Measurements from ENCODE around the gene DPH1.

The DPH1 gene

GRCh38 chr17:2057175-2057759 lies 27.3 kb downstream of the DPH1 start:
- DNase-seq (ENCODE audit: low read depth): no peak
- TF ChIP-seq CTCF (IDR thresholded peaks at IDR 0.05; ENCODE audit: control insufficient read depth, insufficient read depth, low read depth, low read length, missing control alignments): no peak
- H3K4me3 ChIP-seq (ENCODE audit: control insufficient read depth, low read depth, low read length): no peak overlapping the region

- DNase-seq (ENCODE audit: low read depth): no peak
- no peak for TF ChIP-seq CTCF (IDR thresholded peaks at IDR 0.05; ENCODE audit: control insufficient read depth, insufficient read depth, low read depth, low read length, missing control alignments)
- H3K4me3 ChIP-seq (ENCODE audit: control insufficient read depth, low read depth, low read length): no peak overlapping the region
Measured at GRCh38 chr17:2057760-2058585, 28.0 kb downstream of the DPH1 start.

- DNase-seq (ENCODE audit: low read depth): no peak
- TF ChIP-seq CTCF (IDR thresholded peaks at IDR 0.05; ENCODE audit: control insufficient read depth, insufficient read depth, low read depth, low read length, missing control alignments): peak; percentile 48
Measured at GRCh38 chr17:2058586-2059546, 28.9 kb downstream of the DPH1 start.

GRCh38 chr17:2059547-2060384 lies 29.8 kb downstream of the DPH1 start:
- H3K4me3 ChIP-seq (ENCODE audit: control insufficient read depth, low read depth, low read length): no peak overlapping the region
- no peak for TF ChIP-seq CTCF (IDR thresholded peaks at IDR 0.05; ENCODE audit: control insufficient read depth, insufficient read depth, low read depth, low read length, missing control alignments)
- DNase-seq (ENCODE audit: low read depth): no peak

More at GRCh38 chr17:2058586-2059546, 28.9 kb downstream of the DPH1 start:
- H3K4me3 ChIP-seq (ENCODE audit: control insufficient read depth, low read depth, low read length): no peak overlapping the region

- no peak for TF ChIP-seq CTCF (IDR thresholded peaks at IDR 0.05; ENCODE audit: control insufficient read depth, insufficient read depth, low read depth, low read length, missing control alignments)
- no peak overlapping the region for H3K4me3 ChIP-seq (ENCODE audit: control insufficient read depth, low read depth, low read length)
- no peak for DNase-seq (ENCODE audit: low read depth)
Measured at GRCh38 chr17:2060385-2060658, 30.4 kb downstream of the DPH1 start.

Data from AG09309 (cell line).